ENCODE measurements around the gene DLEU7.

Gene DLEU7

DNA sequence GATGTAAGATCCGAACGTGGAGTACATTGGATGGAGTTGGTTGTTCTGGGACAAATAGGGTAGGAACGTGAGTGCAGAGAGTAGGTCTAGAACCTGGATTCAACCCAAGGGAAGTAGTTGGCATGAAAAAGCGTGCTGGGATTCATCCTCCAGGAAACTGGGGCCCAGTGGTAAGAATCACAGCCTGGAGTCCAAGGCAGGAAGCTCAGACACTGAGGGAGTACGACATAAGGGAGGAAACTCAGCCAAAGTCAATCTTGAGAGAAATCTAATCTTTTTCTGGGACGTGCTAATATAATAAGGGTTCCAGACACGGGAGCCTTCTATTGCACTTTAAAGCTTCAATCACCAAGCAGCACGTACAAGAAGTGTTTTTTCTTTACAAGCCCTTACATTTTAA, 46.4 kb downstream of the DLEU7 start:
- no peak for DNase-seq (ENCODE audit: low read depth in 2 of 2, low spot score in 1 of 2)

DNA sequence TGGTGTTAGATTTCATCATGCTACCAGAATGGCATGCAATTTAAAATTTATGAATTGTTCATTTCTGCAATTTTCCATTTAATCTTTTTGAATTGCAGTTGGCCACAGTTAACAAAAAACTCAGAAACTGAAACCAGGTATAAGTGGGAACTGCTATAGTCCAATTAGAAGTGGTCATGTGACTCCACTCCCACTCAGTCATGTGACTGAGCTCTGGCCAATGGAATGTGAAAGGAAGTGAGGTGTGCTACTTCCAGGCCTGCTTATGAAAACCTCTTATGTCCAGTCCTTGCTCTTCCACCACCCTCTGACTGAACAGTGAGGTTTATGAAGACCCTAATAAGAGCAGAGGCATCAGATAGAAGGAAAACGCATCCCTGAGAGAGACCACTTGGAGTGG, 47.0 kb downstream of the DLEU7 start:
- no peak for DNase-seq (ENCODE audit: low read depth in 2 of 2, low spot score in 1 of 2)

- no peak for DNase-seq (ENCODE audit: low read depth in 2 of 2, low spot score in 1 of 2)
These were observed 49.3 kb downstream of the DLEU7 start for GRCh38 chr13:50794226-50794625.

- no peak for DNase-seq (ENCODE audit: low read depth in 2 of 2, low spot score in 1 of 2)
These were observed 50.5 kb downstream of the DLEU7 start for GRCh38 chr13:50793026-50793425.

DNA sequence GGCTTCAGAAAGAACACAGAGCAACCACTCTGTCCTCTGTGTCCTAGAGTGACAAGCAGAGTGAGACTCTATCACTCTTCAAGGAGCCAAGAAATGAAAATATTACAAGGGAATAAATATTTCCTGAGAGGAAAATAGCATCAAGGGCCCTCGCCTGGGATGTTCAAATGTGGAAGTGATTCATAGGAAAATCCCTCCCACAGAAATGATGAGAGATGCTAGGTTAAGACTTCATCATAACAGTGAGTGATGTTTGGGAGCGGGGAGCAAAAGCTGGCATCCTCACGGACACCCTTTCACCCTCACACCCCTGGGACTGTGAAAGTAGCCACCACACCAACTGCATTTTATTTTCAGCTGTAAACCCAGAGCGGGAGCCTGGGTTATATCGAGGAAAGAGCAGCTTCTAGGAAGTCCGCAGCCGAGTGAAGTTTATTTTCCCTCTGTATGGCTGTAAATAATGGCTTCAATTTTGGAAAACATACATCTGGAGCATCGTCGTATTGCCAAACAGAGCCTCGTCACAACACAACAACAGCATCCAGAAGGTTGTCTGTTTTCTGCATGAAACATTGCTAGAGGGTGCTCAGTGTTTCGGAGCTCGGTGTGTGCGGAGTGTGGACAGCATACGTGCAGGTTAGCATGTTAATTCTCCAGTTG, 54.8 kb downstream of the DLEU7 start:
- DNase-seq (ENCODE audit: low read depth in 2 of 2, low spot score in 1 of 2) = no peak

GRCh38 chr13:50787316-50788195, 55.9 kb downstream of the DLEU7 start:
- no peak for DNase-seq (ENCODE audit: low read depth in 2 of 2, low spot score in 1 of 2)

DNA sequence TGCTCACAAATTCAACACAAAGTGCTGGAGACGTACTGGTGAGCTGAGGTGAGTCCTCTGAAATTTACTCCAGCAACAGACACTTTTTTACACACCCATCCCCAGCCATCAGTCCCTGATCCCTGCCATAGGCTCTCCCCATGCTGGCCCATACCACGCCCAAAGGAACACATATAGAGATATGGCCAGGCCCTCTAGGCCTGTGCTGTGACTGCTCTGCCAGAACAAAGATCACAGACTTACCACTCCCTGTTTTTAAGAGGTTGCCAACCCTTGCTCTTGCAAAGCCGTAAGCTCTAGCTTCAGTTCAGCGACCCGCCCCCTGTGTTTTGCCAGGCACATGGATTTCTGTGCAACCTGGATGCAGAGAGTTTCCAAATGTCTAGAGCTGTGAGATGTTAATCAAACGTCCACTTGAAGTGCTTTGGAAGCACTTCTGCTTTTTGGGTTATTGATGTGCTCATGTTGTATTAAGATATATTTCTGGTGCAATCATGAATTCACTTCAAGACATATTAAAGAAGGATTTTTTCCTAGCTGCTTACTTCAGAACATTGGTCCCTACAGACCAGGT, 59.7 kb downstream of the DLEU7 start:
- no peak for DNase-seq (ENCODE audit: low read depth in 2 of 2, low spot score in 1 of 2)

GRCh38 chr13:50783066-50783465, 60.4 kb downstream of the DLEU7 start:
- DNase-seq (ENCODE audit: low read depth in 2 of 2, low spot score in 1 of 2) = no peak

DNA sequence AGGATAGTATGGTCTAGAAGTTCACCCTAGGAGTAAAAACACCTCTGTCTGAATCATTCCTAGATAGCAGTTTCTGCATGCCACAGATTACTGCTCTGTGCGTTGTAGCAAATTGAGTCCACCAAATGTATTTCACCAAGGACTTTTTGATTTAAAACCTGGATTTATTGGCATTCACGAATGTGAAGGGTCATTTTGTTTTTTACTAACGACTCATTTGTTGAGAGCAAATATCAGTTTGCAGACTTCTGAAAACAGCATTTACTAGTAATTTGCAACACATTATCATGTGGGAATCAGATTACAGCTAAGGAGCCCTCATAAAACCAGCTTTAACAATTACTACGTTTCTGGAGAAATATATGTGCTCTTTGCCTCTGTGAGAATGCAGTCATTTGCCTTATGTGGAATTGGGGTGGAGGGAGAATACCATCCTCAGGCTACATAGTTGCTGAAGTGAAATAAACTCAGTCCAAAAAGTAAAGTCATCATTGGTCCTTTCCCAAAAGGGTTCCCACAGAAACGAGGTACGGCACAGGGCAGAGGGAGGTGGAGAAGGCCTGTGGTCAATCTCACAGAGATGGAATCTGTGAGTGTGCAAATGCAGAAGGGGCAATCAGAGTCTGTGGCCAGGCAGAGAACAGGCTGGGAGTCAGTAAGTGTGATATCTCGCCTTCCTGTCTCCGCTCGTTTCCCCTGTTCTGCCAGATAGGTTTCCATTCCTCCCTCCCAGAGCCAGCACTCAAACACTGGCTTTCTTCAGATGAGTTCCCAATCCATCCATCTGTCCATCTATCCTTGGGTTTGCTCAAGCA, 63.1 kb downstream of the DLEU7 start:
- DNase-seq (ENCODE audit: low read depth in 2 of 2, low spot score in 1 of 2) = no peak

DNA sequence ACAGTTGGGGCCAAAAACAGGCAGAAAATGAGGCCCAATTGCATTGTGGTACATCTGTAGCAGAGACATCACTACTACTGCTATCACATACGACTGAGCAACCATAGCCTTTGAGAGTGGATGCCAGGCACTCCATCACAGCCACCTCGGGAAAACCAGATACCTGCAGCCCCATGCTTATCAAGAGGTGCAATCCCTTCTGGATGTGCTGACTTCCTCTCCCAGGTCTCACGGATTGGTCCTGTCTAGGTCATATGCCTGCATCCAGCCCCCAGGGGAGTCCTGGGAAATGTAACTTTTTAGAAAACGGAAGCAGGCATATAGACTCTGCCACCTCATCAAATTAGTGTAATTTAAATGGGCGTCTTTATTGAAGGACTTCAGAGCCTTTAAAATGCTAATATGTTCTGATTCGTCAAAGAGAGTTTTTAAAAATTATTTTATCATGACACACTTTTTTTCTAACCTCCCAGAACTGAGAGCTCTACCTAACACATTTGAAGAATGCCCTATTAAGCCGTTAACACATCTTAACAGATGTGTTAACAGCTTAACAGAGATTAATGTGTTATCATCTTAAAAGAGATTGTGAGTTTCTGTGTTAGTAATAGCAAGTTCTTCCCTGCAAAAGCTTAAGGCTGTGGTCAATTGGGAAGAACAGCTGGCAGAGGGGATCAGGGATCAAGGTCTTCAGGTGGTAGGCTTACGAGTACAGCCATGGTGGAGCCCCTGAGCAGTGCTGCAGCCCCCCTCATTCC, 63.9 kb downstream of the DLEU7 start:
- DNase-seq (ENCODE audit: low read depth in 2 of 2, low spot score in 1 of 2) = no peak
